Central memory CD4-positive, alpha-beta T cell (primary cell): ENCODE results near the gene KCNA3.

Experiments used
- DNase-seq: peaks from one replicate; pipeline ENCODE4 v3.0.0; 2022
- total RNA-seq, 3 experiments: gene quantifications; one replicate each; lab custom pipeline; 2026; lab: John Stamatoyannopoulos, UW

Gene KCNA3
- 52.7 to 439 (median 379) reads per million in 3 experiments for total RNA-seq

DNA sequence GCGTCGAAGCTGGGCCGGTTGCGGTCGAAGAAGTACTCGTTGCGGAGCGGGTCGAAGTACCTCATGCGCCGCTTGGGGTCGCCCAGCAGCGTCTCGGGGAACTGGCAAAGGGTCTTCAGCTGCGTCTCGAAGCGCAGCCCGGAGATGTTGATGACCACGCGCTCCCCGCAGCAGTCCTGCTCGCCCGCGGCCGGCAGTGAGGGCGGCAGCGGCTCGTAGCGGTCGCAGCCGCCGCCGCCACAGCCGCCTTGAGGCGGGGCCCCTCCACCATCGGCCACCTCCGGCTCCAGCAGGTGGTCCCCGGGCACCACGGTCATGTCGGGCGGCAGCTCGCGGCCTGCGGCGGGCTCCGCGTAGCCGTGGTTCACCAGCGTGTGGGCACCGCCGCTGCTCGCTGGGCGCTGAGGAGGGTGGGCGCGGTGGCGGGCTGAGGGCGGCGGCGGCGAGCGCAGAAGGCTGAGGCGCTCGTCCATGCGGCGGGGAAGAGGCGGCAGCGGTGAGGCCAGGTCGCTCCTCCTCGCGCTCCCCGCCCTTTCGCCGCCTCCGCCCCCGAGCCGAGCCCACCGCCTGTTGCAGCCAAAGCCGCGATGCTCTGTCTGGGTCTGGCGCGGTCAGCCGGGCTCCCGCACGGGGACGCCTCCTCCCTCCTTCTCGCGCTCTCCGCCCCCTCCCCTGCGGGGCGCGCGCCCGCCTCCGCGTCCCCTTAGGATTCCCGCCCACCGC lies at the start of gene KCNA3:
Gene KCNA3 (minus strand): TSS at position 604 of the 723 bp plus-strand sequence. CDS start 131 bp downstream, at position 473.
- peak; percentile 68 for DNase-seq

DNA sequence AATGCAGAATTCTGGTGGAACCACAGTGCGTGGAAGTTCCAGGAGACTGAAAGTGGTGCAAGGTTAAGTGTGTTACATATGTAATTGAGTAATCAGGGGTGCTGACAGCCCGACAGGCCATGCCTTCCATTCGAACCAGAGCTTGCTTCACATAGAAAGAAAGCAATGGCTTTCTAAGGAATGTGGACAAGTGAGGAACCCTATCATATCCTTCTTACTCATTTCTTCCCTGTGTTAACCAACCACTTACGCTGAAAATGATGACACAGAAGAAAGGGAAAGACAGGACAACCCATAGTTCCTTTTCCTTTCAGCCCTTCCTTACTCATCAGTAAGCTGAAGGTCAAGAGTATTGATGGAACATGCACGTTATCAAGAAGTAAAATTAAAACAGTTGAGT lies 48.1 kb upstream of the KCNA3 start:
- DNase-seq, result no peak

DNA sequence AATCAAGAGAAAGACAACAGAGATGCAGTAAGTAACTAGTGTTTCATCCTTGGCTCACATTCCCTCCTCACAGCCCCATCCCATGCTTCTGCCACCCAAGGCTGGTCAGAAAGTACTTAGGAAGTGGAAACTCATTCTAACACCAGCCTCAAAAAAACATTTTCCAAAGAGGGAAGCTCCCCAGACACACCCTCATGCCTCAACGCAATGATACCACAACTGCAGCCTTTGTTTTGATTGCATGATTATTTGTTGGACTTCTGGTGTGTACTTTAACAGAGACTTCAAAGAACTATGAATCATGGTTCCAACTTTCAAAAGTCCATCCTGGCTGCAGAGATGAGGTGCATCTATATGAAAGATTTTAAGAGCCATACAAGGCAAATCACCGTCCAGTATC lies 45.2 kb upstream of the KCNA3 start:
- no peak for DNase-seq

DNA sequence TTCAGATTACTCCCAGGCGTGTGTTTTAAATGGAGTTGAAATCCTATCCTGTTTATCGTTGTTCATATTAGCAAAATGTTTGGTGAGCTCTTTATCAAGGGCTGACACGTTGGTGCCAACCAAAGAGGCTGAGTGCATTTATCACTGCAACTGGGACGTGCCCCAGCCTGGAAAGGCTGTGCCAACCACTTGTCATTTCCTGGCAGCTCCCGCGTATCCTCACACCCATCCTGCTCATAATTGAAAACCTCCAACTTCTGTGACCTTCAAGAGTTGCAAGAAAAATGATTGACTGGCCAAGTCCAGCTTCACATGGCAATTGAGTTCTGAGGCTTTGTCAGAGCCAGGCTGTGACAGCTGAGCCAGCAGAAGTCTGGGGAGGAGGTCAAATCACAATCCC lies 43.7 kb upstream of the KCNA3 start:
- no peak for DNase-seq

DNA sequence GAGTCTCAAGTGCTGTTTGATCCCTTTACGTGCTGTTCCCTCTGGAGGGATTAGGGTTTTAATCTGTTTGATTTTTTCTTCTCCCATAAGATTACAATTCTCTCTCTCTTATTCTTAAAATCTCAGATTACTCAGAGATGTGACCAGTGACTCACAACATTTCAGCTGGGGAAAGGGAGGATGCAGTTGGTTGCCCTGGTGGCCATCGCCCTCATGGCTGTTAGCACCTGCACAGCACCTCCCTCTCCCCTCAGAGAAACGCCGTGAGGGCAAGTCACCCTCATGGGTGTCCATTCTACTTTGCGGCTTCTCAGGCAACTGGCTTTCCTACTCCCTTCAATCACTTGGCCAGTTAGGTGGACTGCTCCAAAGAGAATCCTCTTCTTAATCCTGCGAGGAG lies 42.4 kb upstream of the KCNA3 start:
- DNase-seq, result no peak

DNA sequence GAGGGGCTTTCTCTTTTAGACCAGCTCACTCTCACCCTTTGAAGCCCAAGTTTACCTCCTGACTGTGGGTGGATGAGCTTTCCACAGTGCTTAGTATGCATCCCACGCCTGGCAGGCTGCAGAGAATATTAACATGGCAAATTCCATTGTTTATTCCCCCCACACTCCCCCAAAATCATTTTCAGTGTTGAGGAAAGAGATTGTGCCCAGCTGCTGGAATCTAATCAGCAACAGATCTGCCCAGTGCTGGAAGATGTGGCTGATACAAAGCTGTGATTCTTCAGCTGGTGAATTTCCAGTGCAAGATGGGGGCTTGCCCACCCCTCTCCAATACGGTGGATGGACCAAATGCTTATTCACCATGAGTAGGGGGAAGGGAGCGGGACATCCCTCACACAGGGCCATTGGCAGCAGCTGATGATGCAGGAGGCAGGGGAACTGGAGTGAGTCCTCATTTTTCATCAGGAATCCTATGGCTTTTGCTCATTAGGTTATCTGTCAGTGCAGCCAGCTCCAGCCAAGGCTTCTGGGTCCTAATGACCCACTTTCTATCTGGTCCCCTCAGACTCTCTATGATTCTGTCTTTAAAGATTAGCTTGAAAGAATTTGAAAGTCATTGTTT lies 39.7 kb upstream of the KCNA3 start:
- no peak for DNase-seq

DNA sequence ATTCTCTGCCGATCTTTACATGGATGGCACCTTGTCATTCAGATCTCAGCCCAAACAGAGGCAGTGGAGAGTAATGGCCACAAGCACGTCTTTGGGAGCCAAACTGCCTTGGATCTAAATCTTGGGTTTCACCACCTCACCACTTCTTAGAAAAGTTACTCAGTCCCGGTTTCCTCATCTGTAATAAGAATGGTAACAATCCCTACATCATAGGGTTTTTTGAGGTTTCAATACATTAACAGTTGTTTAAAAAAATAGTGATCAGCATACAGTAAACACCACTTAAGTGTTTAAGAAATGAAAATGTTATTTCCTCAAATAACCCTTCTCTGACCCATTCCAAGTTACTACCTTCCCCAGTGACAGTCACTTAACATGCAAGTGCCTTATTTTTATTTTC lies 38.5 kb upstream of the KCNA3 start:
- DNase-seq, result no peak

DNA sequence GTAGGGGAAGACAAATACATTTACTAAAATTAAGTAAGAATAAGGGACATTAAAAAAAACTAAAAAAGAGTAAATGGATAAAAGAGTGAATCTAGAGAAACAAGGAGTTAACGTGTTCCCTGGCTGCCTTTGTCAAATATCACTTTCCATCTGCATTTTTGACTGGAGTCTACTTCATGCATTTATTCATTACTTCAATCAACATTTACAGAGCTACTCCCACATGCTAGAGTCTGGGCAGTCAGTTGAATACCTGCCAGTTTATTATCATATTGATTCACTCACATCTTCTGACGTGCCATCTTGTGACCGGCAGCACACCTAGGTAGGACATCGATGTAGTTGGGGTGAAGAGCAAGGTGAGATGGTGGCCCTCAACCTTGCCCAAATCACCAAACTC lies 35.6 kb upstream of the KCNA3 start:
- no peak for DNase-seq

DNA sequence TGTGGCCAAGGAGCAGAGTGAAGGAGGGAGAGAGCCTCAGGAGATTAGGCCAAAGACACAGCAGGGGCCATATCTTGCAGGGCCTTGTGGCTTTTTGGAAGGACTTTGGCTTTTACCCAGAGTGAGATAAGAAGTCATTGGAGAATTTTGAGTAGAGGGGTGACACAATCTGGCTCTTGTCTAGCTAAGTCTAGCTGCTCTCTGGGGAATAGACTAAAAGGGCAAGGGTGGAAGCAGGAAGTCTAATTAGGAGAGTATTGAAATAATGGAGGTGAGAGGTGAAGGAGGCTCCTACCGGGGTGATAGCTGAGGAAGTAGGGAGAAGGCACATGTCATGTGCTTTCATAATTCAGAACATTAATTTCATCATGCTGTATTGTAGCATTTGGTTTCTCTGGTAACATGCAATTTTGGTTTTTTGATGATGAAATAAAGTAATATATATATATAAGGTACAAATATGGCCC lies 34.3 kb upstream of the KCNA3 start:
- no peak for DNase-seq

DNA sequence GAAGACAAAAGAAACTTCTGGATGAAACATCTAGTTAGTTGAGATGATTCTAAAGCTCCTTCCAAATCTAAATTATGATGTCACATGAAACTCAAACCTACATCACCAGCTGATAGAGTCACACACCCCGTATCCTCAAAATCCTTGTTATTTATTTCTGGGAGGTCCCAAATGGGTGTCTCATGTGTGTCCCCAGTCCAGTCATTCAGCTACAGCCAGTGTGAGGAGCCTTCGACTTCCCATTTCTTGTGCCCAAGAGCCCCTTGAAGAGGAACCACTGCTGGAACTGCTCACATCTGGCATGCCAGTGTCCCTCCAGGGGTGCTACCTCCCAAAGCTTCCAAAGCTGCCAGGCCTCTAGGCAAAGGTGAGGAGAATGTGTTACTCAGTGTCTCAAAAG lies 32.5 kb upstream of the KCNA3 start:
- no peak for DNase-seq

DNA sequence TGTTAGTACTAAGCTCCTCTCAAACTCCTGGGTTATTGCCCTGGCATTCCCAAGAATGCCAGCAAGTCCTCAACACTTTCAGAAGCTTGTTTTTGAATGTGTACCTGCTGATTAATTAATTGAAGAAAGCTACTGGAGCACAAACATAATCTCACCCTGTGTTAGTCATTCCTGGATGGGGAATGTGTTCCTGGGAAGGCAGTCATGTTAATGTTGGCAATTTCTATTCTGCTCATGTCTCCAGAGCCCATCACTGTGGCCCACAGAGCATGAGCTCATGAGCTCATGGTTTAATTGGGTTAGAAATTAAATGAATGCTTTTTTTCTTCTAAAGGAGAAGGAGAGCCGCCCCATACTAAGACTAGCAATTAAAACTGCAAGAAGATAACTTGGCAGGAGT lies 31.9 kb upstream of the KCNA3 start:
- no peak for DNase-seq

DNA sequence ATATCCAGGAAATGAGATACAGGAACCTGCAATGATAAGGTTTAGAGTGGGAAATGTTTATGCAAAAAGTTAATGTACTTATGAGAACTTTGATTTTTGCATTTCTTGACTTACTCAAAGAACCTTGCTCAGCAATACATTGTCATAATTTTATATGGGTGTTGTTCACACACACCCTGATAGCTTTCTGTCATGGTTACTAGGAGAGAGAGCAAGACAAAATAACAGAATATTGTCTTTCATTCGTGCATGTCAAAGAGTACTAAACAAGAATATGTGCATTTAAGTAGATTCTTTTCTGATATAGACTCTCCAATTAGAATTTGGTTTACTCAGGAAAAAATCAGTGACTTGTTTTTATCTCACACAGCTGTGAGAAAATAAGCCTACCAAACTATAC lies 27.5 kb upstream of the KCNA3 start:
- DNase-seq, result no peak

DNA sequence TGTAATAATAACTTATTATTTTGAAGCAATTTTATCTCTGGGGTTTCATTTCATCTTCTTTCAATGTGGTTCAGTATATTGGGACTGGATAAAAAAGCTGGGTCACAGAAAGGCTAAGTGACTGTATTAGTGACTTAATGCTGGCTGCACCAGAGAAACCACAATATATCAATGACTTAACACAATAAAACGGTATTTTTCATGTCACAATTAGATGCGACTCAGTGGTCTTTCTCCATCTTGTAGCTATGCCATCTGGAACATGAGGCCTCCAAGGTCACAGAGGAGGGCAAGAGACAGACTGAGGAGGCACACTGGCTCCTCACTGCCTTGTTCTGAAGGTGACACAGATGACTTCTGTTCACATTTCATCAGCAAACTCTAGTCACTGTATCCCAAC lies 26.0 kb upstream of the KCNA3 start:
- no peak for DNase-seq

DNA sequence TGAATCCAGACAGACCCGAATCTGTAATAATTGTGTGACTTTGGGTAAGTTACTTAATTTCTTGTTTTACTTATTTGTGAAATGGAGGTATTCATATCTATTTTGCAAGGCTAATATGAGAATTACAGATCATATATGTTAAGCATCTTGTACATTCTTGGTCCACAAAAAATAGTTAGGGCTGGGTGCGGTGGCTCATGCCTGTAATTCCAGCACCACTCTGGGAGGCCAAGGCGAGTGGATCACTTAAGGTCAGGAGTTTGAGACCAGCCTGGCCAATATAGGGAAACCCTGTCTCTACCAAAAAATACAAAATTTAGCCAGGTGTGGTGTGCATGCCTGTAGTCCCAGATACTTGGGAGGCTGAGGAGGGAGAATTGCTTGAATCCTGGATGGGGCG lies 22.9 kb upstream of the KCNA3 start:
- DNase-seq, result no peak

DNA sequence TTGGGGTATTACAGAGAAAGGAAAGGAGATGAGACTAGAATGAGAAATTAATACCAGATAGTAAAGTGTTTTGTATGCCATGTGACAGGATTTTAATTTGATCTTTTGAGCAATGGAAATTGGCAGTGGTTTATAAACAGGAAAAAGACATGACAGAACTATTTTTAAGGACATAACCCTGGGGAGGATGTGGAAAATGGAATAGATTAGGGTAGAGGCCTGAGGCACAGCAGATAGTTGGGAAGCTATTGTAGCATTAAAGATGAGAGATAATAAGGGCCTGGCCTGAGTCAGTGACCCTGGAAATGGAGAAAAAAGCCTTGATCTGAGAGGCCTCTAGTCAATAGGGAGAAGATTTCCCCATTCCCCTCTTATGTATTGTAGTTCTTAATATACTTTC lies 22.1 kb upstream of the KCNA3 start:
- DNase-seq, result no peak

DNA sequence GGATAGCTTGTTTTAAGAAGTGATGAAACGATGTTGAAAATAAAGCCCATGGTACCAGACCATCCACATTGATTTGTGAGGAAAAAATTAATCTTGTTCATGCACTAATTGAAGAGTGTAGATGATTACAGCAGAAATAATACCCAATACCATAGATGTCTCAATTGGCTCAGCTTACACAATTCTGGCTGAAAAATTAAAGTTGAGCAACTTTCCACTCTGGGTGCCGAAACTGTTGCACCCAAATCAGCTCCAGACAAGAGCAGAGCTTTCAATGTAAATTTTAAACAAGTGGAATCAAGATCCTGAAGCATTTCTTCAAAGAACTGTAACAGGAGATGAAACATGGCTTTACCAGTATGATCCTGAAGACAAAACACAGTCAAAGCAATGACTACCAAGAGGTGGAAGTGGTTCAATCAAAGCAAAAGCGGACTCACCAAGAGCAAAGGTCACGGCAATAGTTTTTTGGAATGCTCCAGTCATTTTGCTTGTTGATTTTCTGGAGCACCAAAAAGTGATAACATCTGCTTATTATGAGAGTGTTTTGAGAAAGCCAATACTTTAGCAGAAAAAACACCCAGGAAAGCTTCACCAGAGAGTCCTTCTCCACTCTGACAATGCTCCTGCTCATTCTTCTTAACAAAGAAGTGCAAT lies 16.1 kb upstream of the KCNA3 start:
- no peak for DNase-seq

DNA sequence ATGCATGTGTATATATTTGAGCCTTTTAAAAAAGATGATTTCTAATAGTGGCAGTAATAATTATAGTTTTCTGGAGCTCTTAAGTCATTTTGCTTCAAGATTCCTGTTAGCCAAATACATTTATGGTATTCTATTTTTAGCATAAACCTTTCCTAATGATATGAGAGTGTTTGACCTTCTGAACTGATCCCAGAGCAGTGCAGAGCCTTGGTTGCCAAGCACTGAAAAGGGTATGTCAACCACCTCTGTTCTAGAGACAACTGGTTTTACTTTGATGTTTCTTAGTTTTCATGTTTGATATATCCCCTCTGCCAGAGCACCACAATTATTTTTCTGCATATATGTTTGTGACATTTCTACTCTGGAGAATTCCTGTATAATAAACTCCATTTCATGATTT lies 15.1 kb upstream of the KCNA3 start:
- DNase-seq, result no peak

DNA sequence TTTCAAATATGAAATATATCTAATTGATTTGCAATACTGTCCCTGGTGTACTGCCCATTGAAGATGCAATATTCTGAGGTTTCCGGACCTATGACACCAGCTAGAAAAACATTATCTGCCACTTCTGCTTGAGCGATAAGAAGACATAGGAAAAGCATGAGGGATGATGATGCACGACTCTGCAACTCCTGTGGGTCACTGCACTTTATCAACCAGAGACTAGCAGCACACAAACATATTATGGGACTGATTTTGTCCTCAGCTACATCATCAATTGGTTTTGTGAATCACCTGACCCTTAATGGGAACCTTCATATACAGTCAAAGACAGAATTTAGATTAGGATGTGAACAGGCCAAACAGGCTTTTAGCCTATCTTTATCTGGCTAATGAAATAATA lies 13.8 kb upstream of the KCNA3 start:
- no peak for DNase-seq

DNA sequence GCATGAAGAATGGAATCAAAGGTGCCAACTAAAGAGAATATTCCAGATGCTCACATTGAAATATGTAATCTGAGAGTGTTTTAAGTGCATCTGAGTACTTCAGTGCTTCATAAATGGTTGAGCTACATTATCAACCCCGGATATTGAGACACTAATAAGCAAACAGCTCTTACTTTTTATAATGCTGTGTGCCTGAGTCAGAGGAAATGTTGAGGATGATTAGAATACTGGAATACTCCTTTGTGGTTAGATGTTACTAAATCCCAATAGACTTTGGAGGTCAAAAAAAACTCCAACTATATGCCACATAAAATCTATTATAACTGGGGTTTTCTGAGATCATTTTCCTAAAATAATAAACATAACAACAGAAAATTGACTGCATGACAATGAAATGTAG lies 12.5 kb upstream of the KCNA3 start:
- no peak for DNase-seq

DNA sequence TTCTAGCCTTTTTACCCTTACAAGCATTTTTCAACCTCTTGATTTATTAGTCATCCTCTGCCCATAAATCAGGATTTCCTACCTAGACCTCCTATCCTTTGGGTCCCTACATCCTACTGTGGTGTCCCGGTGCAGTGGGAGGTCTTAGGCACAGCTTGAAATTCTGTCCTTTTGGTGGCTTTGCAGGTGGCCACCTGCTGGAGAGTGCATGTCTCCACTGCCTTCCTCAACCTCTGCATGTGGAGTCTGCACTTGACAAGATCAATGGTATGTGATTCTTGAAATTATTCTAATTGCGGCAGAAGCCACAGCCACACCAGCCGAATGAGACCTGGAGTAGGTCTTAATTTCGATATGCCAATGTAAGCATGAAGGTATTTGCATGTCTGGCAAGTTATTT lies 11.4 kb upstream of the KCNA3 start:
- DNase-seq, result no peak

DNA sequence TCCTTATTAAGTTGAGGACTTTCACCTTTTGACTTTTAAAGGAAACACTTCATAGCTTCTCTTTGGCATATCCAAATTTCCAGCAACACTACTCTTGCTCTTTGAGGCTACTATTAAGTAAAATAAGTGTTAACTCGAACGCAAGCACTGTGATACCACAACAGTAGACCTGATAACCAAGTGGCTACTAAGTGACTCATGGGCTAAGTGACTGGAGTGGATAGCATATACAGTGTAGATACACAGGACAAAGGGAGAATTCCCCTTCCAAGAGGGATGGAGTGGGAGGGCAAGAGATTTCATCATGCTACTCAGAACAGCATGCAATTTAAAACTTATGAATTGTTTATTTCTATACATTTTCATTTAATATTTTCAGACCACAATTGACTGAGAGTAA lies 9.8 kb upstream of the KCNA3 start:
- no peak for DNase-seq

DNA sequence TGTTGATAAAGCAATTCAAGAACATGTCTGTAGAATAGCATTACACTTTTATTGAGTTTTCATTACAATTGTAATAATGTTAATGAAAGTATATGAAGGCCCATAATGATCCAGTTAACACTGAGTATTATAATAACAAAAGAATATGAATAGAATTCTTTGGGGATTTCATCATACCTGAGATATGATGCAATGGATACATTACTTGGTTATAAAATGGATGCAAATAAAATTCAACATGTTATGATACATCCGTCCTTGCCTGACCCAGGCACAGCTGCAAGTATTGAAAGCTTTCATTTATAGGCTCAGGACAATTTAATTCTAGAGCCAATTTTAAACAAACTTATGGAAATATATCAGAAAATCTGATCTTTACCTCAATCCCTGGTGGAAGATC lies 8.2 kb upstream of the KCNA3 start:
- no peak for DNase-seq

DNA sequence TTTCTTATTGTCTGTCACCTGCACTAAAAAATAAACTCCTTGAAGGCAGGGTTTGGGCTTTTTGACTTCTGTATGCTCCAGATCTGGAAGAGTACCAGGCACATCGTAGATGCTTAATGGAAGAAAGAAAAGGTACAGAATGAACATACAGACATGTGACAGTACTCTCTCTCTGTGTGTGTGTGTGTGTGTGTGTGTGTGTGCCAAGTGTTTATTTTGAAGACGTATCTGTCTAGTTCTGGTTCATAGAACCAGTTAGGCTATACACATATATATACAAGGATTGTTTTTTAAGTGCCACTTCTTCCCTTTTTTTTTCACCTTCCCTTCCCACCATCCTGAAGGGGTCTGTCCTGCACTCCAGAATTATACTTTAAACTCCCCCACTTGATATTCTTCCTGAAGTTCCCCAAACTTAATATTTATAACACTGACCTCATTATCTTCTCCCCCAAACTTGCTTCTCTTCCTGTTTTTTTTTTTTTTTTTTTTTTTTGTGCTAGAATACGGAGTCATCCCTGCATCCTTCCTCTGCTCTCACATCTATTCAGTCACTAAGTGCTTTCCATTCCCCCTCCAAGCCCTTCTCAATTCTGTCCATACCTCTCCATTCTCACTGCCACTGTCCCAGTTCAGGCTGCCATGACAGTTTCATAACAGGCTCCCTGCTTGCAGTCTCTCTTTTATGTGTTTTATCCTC lies 5.4 kb upstream of the KCNA3 start:
- DNase-seq, result no peak

DNA sequence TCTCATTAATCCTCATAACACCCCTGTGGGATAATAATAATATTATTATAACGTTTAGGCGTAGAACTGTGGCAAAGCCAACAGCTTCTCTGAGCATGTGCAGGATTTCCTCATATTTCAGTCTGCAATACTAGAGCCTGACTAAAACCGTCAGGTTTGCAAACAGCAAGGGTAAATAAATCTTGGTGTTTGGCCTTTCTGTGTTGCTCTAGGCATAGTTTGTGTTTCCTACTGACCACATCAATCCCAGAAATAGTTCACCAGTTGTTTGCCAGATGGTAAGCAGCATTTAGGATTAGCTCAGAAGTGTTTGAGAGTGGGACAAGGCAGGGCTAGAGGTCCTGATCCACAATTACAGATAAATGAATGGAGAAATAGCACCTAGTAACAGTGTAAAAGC lies 2.8 kb upstream of the KCNA3 start:
- no peak for DNase-seq
